Pons (tissue), 1 donor: ENCODE data around the gene SSR1.

Experiments
- DNase-seq: peaks from one replicate; pipeline ENCODE4 v3.0.0-alpha.2; 2016; ENCODE audit warnings: low spot score

The SSR1 gene

DNA sequence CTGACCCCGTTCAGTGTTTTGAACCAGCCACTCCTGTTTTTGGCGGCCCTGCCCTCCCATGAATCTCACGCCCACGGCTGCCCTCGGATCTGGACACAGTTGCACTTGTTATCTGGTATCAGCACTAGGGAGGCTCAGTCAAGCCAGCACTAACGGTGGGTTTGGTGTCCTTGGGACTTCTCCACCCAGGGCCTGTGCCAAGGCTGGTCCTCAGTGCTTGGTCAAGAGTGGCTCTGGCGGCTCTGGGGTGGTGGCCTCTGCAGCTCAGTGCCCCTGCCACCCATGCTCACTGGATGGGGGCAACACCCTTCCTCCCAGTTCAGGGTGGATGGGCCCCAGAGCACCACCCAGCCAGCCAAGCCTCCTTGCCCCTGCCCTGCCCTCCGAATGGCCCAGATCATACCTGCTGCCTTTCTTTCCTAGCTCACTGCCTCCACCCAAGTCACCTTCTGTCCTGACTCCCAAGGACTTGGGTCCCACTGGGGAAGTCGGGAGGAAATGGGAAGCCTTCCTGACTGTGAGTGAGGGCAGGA is 54.7 kb downstream of the SSR1 start:
- no peak for DNase-seq

DNA sequence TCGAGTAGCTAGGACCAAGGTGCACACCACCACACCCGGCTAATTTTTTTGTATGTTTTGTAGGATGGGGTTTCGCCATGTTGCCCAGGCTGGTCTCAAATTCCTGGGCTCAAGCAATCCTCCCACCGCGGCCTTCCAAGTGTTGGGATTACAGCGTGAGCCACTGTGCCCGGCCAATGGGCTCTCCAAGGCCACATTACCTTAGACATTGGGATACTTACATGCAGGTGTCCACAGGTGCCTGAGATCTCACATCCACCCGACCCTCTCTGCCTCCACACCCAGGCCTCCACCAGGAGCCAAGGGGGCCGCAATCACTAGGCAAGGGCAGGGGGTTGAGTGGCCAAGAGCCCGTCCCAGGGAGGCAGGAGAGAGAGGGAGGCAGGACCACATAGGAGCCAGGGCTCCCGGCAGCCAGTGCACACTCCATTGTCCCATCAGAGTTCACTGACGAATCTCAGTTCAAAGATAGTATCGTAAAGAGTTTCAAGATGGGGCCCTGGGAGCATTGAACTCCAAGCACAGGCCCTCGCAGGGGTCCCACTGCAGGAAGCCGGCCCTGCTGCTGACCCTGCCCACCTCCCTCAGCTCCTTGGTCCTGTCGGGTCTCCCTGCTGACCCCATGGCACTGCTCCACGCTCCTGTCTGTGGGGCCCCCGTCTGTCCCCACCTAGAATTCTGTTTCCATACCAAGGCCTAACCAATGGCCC is 55.3 kb downstream of the SSR1 start:
- DNase-seq: no peak

DNA sequence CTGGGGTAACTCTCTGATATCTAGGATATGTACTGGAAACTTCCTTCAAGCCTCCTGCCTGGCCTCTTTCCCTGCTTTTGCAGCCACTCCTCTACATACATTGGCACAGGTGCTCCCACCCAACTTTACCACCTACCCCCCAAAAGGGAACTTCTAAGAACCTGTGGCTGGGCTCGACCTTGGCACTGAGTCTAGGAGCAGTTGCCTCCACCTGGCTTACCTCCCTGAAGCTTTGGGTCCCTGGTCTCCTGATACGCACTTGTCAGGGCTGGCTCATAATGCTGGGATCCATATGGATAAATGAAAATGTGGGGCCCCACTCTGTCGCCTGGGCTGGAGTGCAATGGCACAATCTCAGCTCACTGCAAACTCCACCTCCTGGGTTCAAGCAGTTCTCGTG is 56.2 kb downstream of the SSR1 start:
- no peak for DNase-seq

DNA sequence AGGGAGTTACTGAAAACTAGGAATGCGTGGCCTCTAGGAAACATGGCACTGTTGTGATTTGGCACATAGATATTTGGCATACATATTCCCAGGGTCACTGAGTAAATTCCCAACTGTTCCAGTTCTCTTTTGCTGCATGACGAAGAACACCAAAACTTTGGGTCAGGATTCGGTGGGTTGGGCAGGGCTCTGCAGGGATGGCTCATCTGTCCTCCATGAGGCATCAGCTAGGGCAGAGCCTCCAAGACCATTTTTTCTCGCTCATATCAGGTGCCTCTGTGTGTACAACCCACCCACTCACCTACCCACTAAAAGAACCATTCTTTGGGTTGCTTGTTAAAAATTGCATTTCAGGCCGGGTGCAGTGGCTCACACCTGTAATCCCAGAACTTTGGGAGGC is 57.1 kb downstream of the SSR1 start:
- no peak for DNase-seq

DNA sequence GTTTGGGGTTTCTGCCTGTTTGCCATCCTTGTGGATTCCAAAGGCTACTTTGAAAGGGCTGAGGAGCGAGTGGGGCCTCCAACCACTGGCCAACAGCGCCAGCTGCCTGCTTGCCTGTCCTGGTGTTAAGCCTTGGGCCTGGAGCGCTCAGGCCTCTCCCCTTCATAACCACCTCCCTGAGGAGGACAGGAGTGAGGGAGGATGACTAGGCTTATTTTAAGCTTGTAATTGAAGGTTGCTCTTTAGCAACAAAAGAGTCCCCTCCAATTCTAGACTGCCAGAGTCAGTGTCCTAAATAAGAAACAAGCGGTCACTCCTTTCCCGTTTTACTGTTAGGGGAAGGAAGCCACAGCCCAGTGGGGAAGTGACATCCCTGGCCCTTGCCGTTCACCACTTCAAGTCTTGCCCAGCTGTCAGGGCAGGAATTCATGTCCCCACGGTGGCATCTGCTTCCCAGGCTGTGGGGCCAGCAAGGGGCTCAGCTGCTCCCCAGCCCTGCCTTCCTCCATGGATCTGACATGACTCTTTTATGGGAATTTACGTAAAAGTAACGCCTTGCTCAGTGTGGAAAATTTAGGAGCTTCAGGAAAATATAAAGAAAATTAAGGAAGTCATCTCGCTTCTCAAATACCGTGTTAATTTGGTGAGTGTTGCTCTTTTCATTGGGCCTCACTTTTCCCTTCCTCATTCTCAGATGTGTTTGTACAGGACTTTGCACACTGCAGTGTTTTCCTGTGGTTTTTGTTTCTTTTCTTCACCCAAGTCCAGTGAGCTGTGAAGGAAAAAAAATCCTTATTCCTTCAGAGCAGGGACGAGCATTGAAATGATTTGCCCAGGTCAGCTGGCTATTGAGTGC is 57.8 kb downstream of the SSR1 start:
- peak; percentile 64 for DNase-seq

DNA sequence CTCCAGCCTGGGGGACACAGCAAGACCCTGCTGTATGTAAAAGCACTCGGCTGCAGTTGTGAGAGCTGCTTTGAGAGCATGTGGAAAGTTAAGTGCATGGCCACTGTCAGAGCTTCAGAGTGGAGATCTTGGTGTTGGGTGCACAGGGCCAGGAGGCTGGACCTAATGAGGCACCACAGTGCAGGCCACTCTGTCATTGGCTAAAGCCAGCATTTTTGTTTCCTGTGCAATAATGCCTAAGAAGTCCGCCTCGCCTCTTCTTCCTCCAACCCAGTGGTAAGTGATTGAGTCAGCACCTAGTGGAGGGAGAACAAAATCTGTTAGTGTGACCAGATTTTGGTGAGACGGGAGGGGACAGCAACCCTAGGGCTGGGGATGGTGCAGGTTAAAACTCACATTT is 60.6 kb downstream of the SSR1 start:
- peak; percentile 41 for DNase-seq

DNA sequence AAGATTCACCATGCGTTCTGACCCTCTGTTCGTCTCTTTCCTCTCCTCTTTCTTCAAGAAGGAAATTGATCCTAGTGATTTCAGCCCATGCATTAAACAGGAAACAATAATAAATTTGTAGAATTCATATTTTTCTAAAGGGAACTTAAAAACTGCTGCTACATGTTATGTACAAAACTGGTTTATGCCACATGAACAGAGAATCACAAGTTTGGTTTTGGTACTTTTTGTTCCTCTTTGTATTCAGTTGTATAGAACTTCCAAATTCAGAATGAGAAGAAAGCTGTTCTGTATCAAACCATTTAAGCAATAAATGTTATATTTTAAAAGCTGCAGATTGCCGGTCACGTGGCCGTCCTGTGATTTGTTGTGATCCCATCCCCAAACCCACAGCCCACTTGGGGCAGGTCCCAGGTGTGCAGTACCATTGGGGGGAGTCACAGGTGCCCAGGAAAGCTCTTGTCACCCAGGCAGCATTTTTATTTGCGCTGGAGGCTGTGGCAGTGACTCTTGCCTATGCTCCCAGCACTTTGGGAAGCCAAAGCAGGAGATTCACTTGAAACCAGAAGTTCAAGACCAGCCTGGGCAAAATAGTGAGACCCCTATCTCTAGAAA is 61.2 kb downstream of the SSR1 start:
- DNase-seq: no peak

DNA sequence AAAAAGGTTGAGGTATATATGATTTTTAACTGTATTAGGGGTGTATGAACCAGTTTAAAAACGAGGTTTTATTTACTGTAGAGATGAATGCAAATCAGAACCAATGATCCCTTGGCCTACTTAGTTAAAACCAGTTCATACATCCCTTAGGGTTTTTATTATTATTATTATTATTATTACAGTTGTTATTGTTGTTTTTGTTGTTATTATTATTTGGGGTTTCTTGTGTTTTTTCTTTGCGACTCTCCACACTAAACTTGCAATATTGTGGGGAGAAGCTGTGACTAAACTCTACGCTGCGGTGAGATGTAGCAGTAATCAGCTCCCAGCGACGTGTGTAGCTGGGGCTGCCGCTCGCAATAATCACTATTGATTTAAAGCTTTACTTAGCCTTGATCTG is 62.2 kb downstream of the SSR1 start:
- no peak for DNase-seq

DNA sequence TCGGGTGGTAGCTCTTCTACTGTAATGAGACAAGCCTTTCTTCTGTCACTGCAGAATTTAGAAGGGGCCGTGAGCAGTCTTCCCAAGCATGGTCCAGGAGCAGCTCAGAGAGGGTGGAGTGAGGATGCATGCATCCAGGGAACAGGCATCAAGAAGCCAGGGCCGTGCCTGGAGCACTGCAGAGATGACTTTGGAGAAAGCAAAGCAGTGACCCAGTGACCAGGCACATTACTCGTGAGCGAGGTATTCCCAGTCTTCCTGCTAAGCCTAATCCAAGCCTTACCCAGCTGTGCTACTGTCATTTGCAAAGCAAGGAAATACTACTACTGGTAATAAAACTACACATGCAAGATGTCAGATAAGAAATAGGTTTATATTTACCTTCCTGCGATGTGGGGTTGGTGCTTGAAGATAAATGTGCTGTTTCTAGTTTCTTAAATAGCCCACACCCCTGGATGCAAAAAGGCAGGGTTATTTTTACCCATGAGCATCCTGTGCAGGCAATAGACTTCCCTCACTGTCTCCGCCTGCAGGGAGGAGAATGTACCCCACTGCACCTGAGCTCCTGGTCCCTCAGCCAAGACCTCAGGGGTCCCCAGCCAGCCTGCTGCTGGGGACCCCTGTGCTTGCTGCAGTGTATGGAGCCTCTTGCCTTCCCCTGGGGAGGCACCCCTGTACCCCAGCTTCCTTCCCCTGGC is 62.9 kb downstream of the SSR1 start:
- DNase-seq: no peak

DNA sequence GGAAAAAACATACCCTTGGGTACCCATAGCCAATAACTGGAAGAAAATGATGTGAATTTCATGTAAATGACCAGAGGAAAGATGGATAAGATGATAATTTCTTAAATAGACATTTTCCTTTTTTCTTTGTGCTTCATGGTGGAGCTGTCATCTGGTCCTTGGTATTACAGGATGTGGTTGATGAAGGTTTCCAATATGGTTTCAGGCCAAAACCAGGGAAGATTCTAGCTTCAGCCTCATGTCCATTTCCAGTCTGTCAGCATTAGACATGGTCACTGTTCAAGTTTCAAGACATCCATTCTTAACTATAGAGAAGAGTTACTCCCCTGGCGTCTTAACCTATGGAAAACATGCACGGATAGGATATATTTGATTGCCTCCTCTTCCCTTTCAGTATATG is 63.6 kb downstream of the SSR1 start:
- no peak for DNase-seq

DNA sequence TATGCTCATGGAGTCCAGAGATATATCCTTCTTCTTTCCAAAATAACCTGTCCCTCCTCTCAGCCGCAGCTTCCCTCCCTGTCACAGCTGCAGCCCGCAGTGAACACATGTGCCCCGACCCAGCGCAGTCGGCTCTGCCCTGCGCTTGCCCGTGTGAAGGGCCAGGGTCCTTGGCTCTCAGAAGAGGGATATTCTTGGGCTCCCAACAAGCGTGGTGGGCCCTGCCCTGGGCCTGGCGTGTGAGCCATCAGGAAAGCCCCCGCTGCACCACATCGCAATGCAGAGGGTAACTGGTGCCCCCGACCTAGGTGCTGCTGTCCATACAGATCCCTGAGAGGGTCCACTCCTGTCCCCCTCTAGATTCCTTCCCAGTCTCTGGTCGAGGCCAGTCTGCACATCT is 65.2 kb downstream of the SSR1 start:
- DNase-seq: no peak

DNA sequence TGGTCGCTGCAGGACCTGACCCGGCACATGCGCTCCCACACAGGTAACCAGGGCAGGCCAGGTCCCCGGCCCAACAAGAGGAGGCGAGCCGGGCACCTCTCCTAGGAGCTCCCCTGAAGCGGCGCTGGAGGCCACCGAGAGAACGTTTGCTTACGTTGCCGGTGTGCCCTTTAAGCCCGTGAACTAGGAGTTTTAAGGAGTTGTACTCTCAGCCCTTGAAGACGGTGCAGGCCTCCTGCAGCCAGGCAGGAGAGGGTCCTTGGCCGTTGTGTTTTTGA is 65.9 kb downstream of the SSR1 start:
- DNase-seq: no peak

DNA sequence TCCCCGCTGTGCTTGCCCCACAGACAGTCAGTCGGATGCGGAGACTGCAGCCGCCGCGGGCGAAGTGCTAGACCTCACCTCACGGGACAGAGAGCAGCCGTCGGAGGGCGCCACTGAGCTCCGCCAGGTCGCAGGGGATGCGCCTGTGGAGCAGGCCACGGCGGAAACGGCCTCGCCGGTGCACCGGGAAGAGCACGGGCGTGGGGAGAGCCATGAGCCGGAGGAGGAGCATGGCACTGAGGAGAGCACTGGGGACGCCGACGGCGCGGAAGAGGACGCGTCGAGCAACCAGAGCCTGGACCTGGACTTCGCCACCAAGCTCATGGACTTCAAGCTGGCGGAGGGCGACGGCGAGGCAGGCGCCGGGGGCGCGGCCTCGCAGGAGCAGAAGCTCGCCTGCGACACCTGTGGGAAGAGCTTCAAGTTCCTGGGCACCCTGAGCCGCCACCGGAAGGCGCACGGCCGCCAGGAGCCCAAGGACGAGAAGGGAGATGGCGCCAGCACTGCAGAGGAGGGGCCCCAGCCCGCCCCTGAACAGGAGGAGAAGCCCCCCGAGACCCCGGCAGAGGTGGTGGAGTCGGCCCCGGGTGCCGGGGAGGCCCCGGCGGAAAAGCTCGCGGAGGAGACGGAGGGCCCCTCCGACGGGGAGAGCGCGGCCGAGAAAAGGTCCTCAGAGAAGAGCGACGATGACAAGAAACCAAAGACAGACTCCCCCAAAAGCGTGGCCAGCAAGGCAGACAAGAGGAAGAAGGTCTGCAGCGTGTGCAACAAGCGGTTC is 66.4 kb downstream of the SSR1 start:
- no peak for DNase-seq

DNA sequence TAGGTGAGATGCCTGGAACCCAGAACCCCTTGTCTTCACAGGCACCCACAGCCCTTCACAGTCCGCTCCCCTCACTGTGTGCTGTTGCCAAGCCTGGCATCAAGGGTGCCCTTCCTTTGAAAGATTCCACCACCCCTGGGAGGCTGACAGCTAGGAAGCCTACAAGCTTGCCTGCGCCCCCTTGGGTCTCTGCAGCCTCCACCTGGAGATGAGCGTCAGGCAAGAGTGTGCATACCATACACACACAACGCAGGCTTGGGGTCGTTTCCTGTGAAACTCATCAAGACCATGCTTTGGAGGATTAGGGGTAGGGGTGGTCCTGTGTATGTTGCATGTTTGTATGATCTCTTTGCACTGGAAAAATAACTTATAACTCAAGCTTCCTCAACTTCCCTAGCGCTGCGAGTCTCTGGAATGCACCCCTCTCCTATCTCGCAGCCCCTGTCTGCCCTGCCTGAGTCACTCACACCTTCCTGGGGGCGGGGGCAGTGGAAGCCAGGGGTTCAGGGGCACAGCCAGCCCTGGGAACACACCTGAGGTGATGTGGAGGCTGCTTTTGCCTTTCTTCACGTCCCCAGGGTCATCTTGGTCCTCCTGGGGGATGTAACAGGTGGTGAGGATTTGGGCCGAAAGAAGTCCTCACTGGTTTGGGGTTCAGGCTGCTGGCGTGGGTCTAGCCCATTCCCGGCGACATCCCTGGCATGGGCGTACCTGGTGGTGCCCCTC is 67.2 kb downstream of the SSR1 start:
- no peak for DNase-seq

DNA sequence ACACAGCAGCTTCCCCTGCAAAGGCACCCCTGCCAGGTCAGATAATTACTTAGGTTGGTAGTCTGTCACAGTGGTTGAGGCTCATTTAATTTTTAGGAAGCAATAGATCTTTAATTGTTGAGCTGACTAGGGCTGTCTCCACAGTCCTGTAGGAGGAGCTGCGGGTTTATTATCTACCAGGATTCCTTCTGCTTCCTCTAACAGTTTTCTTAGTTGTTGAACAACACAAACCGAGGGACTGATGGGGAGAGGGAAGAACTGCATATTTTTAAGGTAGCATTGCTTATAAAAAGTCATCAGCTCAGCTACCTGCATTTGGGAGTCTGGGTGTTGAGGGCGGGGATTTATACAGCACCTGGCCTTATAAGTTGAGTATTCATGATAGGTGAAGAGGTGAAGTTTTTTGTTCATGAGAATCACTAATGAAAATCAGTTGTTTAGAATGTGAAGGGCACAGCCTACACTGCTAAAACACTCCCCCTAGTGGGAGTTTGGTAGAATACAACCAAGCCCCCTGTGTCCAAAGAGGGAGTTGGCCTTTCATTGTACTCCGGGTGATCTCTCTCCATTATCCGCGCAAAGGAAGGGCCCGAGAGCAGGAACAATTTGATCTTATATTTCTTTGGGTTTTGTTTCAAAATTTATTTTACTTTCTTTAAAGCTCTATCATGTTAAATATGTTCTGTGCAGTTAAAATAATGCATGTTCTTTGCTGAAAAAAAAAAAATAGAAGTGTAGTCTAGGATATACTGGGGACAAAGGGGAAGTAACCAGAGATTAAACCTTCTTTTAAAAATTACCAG is 69.6 kb downstream of the SSR1 start:
- DNase-seq: peak; percentile 75

DNA sequence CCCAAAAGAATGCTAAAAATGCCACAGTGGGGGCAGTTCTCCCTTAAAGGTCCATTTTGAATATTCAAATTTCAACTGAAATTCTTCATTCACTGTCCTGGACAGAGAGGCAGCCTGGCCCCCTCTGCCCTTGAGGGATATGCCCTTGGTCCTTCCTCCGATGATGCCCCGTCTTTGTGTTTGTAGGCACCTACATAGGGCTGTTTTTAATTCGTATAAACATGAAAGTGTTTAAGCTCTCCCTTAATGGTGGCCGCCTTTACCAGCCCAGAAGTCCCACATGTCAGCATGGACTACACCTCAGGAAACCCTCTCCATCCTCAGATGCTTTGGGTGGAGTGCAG is 70.2 kb downstream of the SSR1 start:
- DNase-seq: no peak

DNA sequence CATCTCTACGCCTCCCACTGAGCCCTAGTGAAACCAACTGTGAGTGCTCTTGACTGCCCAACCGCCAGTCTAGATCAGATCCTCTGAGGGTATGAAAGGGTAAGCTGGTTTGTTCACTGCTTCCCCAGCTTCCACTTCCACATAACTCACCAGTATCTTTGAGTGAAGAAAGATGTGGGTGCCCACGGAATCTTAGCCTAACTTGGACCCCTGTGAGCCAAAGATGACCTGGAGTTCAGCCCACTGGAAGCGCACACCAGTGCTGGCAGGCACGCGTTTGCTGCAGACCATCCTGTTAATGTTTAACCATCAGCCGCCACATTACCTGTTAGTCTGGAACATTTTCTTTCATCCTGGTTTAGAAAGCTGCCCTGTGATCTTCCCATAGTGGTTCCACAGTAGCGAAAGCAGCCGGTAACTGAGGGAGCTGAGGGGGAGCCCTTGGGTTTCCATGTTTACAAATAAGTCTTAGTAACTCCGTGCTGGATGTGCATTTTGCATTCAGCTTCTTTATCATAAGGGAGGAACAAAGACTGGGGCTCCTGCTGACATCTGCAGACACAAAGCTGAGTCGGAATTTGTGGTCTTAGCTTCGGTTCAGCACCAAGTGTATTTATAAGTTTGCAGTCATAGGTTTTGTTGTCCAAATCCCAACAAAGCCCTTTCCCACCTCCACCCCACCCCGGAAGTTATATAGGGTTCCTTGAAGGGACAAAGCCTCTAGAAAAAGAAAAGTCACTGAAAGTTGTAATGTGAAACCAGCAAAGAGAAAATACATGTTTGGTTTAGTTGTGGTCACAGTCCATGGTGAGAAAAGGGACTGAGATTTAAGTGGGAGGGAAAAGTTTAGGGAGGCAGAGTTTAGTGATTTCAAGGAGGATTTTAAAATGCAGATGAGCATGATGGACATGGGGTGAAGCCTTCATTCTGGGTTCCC is 71.0 kb downstream of the SSR1 start:
- no peak for DNase-seq

DNA sequence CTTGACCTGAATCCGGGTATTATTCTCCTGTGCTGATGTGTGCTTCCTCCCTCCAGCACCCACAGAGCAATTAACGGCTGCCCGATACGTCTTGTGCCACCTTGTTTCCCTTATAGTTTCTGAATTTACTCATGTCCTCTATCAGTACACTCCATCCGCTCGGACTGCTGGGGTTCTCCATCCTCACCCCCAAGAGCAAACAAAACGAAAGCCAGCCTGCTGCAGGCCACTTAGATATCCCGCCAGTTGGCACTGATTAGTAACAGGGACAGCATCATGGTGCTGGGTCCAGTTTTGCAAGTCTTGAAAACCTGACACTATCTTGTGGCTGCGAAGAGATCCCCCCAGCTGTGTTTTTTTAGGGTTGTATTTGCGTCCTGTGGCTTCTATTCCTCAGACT is 71.8 kb downstream of the SSR1 start:
- no peak for DNase-seq

DNA sequence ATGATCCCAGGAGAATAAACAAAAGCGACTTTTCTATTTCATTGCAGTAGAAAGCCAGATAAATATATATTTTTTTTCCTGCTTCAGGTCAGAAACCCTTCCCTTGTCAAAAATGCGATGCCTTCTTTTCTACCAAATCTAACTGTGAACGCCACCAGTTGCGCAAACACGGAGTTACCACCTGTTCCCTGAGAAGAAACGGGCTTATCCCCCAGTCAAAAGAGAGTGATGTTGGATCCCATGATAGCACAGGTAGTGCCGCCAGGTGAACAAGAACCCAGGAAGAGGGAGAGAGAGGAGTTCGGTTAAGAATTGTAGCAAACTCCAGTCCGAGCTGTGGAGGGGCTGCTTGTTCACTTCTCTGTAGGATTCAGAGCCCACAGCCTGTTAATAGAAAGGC is 72.6 kb downstream of the SSR1 start:
- no peak for DNase-seq
